CD14-positive monocyte (primary cell): ENCODE measurements around the gene PRSS48. TPM values are rescaled to one million over a fixed set of nuclear protein-coding genes. Genes with fewer than 3 reads are reported as not detected.

Source experiments
- DNase-seq, 3 donors: peaks; one replicate each; pipeline ENCODE4 v3.0.0-alpha.2; 2011 to 2022
- H2AFZ ChIP-seq: 2 replicates; pipeline ENCODE4 v1.6.0; 2012; ENCODE audit warnings: mild to moderate bottlenecking, low read depth, low read length, inconsistent platforms; ENCODE audit not compliant: insufficient read depth, poor library complexity, severe bottlenecking
- H3K27ac ChIP-seq, 2 donors: 1 replicate in 1 of 2; 2 replicates in 1 of 2; pipeline ENCODE4 v1.5.1; 2012 to 2013; ENCODE audit warnings: low read length in 2 of 2, control low read depth in 1 of 2, inconsistent platforms in 1 of 2, low read depth in 1 of 2, mild to moderate bottlenecking in 1 of 2
- H3K27me3 ChIP-seq, 2 donors: one replicate each; pipeline versions ENCODE4 v1.6.0 to v1.6.1; 2011 to 2013; ENCODE audit warnings: low read length in 2 of 2; ENCODE audit not compliant: control insufficient read depth in 2 of 2, insufficient read depth in 2 of 2
- H3K36me3 ChIP-seq, 2 donors: replicated peaks in 1 of 2; 1 replicate in 1 of 2; 2 replicates in 1 of 2; pipeline versions ENCODE4 v1.5.1 to v1.6.1; 2012 to 2013; ENCODE audit warnings: low read length in 2 of 2, control low read depth in 1 of 2, inconsistent platforms in 1 of 2, mild to moderate bottlenecking in 1 of 2; ENCODE audit not compliant: insufficient read depth in 2 of 2, control insufficient read depth in 1 of 2
- H3K4me1 ChIP-seq, 2 donors: 1 replicate in 1 of 2; 2 replicates in 1 of 2; pipeline versions ENCODE4 v1.5.1 to v1.6.1; 2012 to 2013; ENCODE audit warnings: low read length in 2 of 2, control low read depth in 1 of 2, inconsistent platforms in 1 of 2, mild to moderate bottlenecking in 1 of 2, moderate library complexity in 1 of 2; ENCODE audit not compliant: insufficient read depth in 2 of 2, control insufficient read depth in 1 of 2
- H3K4me2 ChIP-seq: replicated peaks from 2 replicates; pipeline ENCODE3; 2012; ENCODE audit warnings: low read length, moderate library complexity, mild to moderate bottlenecking; ENCODE audit not compliant: poor library complexity, severe bottlenecking; ENCODE audit errors: extremely low read depth
- H3K4me3 ChIP-seq, 3 experiments: fragments of 200-600 bp in 1 of 3; sonication (generic) in 1 of 3; replicated peaks in 1 of 3; 1 replicate in 2 of 3; 2 replicates in 1 of 3; pipeline ENCODE4 v1.5.1; 2011 to 2013; ENCODE audit warnings: low read length in 3 of 3, mild to moderate bottlenecking in 3 of 3, control low read depth in 2 of 3, low read depth in 2 of 3, inconsistent platforms in 1 of 3, moderate library complexity in 1 of 3
- H3K79me2 ChIP-seq: 2 replicates; pipeline ENCODE4 v1.6.0; 2012; ENCODE audit warnings: mild to moderate bottlenecking, control low read depth, inconsistent platforms, low read length, moderate library complexity; ENCODE audit not compliant: insufficient read depth
- H3K9ac ChIP-seq: 2 replicates; pipeline ENCODE4 v1.6.0; 2017; ENCODE audit warnings: low read length, mild to moderate bottlenecking; ENCODE audit not compliant: insufficient read depth, poor library complexity, severe bottlenecking
- H3K9me3 ChIP-seq, 2 donors: replicated peaks in 1 of 2; 1 replicate in 1 of 2; 2 replicates in 1 of 2; pipeline versions ENCODE4 v1.5.1 to v1.6.1; 2012 to 2013; ENCODE audit warnings: low read length in 2 of 2, control low read depth in 1 of 2; ENCODE audit not compliant: control insufficient read depth in 1 of 2, insufficient read depth in 1 of 2
- H4K20me1 ChIP-seq: 2 replicates; pipeline ENCODE4 v1.6.0; 2012; ENCODE audit warnings: mild to moderate bottlenecking, low read length, control low read depth, moderate library complexity; ENCODE audit not compliant: insufficient read depth
- H3K27ac Mint-ChIP-seq, 7 donors: one replicate each; pipeline ENCODE4 v1.8.0; 2020; ENCODE audit warnings: mild to moderate bottlenecking in 7 of 7, mixed read lengths in 7 of 7, moderate library complexity in 6 of 7, inconsistent platforms in 2 of 7
- H3K27me3 Mint-ChIP-seq, 3 donors: one replicate each; pipeline ENCODE4 v1.8.0; 2021 to 2022; ENCODE audit warnings: low read depth in 3 of 3, mild to moderate bottlenecking in 3 of 3, mixed read lengths in 3 of 3, moderate library complexity in 3 of 3, inconsistent platforms in 1 of 3
- H3K36me3 Mint-ChIP-seq, 2 donors: one replicate each; pipeline ENCODE4 v1.8.0; 2020; ENCODE audit warnings: mixed read lengths in 2 of 2, inconsistent platforms in 1 of 2, mild to moderate bottlenecking in 1 of 2
- H3K4me1 Mint-ChIP-seq: one replicate; pipeline ENCODE4 v1.8.0; 2020; ENCODE audit warnings: mild to moderate bottlenecking, mixed read lengths
- H3K4me3 Mint-ChIP-seq, 2 donors: one replicate each; pipeline ENCODE4 v1.8.0; 2020; ENCODE audit warnings: mild to moderate bottlenecking in 2 of 2, mixed read lengths in 2 of 2, moderate library complexity in 1 of 2
- H3K9me3 Mint-ChIP-seq, 7 donors: one replicate each; pipeline ENCODE4 v1.8.0; 2020 to 2022; ENCODE audit warnings: mixed read lengths in 7 of 7, mild to moderate bottlenecking in 6 of 7, moderate library complexity in 6 of 7, inconsistent platforms in 2 of 7
- WGBS: methylation state at CpG from one replicate; pipeline ENCODE4 v1.1.5; 2013; ENCODE audit warnings: missing lambda C conversion rate; ENCODE audit not compliant: insufficient coverage; 5-methylcytosine and 5-hydroxymethylcytosine counted together
- intact Hi-C, 2 donors: fragments of 100-400 bp; cut with micrococcal nuclease; formaldehyde crosslinking; loops; one replicate each; pipeline versions ENCODE4 v1.15.0 to v1.15.1; 2023
- polyA plus RNA-seq, 3 donors: library from polyadenylated mRNA; depleted of rRNA in 1 of 3; unstranded in 2 of 3; stranded (reverse) in 1 of 3; fragments of 300-500 nt in 2 of 3; fragments of >200 nt in 1 of 3; fragmentation: Illumina TruSeq in 2 of 3; gene quantifications; 1 replicate in 2 of 3; 2 replicates in 1 of 3; pipeline ENCODE4 v1.2.3, GENCODE V29; 2012 to 2021
- TF ChIP-seq, protein P1 (sequence below): fragments of 200-600 bp; IDR thresholded peaks from one replicate; pipeline ENCODE4 v1.8.0; 2022; ENCODE audit warnings: antibody characterized with exemption, mild to moderate bottlenecking

The PRSS48 gene
- polyA plus RNA-seq, 3 donors: not detected

GRCh38 chr4:151227731-151228130 is 49.2 kb upstream of the PRSS48 start:
- H4K20me1 ChIP-seq: no peaks in the 10 kb centered on the region
- no peaks in the 10 kb centered on the region for H3K4me1 Mint-ChIP-seq
- H3K36me3 ChIP-seq: no peaks in the 10 kb centered on the region
- intact Hi-C loops: no loop called here
- no peaks in the 10 kb centered on the region for H3K79me2 ChIP-seq
- H3K27ac Mint-ChIP-seq: no peak overlapping the region
- TF ChIP-seq, protein P1, sequence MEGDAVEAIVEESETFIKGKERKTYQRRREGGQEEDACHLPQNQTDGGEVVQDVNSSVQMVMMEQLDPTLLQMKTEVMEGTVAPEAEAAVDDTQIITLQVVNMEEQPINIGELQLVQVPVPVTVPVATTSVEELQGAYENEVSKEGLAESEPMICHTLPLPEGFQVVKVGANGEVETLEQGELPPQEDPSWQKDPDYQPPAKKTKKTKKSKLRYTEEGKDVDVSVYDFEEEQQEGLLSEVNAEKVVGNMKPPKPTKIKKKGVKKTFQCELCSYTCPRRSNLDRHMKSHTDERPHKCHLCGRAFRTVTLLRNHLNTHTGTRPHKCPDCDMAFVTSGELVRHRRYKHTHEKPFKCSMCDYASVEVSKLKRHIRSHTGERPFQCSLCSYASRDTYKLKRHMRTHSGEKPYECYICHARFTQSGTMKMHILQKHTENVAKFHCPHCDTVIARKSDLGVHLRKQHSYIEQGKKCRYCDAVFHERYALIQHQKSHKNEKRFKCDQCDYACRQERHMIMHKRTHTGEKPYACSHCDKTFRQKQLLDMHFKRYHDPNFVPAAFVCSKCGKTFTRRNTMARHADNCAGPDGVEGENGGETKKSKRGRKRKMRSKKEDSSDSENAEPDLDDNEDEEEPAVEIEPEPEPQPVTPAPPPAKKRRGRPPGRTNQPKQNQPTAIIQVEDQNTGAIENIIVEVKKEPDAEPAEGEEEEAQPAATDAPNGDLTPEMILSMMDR: no peak
- no peak overlapping the region for H3K9ac ChIP-seq
- DNase-seq: no peak
- no peak overlapping the region for H3K4me3 ChIP-seq
- H3K4me2 ChIP-seq: no peak overlapping the region
- H3K9me3 ChIP-seq: no peaks in the 10 kb centered on the region
- no peaks in the 10 kb centered on the region for H3K27me3 Mint-ChIP-seq
- no peaks in the 10 kb centered on the region for H3K4me1 ChIP-seq
- WGBS: 20% methylated on average over 1 of the region's 3 CpGs
- no peak overlapping the region for H3K27ac ChIP-seq
- peaks cover 0 to 2% (median 0%) of the 10 kb centered on the region in 7 donors for H3K9me3 Mint-ChIP-seq
- no peak overlapping the region for H2AFZ ChIP-seq
- no peaks in the 10 kb centered on the region for H3K36me3 Mint-ChIP-seq
- no peak overlapping the region for H3K4me3 Mint-ChIP-seq
- no peaks in the 10 kb centered on the region for H3K27me3 ChIP-seq

DNA sequence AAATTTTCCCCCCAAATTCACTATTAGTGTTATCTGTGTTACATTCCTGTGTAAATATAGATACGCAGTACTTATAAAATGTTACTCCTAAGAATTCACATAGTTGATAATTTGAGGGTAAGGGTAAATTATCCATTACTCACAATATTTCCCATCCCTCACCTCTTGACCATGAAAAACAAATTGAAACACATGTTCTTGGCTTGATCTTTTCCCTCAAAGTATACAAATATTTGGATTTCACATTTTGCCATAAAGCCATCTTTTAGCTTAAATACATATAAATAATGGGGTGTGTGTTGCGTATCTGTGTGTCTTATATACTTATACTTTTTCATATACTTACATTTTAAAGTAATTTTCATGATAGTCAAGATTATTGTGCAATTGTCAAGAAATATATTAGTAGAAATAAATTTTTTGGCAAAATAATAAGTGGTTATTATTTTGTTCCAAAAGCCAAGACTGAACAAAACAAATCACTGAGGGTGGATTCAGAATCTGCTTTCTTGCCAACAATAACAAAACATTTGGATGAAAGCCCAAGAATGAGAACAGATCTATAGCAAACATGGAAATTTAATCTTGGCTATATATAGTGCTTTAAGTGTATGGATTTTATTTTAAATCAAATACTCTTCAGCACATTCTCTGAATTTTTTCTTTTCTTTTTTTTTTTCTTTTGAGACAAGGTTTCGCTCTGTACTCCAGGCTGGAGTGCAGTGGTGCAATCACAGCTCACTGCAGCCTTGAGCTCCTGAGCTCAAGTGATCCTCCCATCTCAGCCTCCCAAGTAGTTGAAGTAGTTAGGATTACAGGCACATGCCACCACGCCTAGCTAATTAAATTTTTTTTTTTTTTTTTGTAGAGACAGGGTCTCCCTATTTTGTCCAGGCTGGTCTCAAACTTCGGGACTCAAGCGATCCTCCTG is 48.5 kb upstream of the PRSS48 start:
- intact Hi-C loops: no loop called here
- no peak overlapping the region for H3K4me3 ChIP-seq
- no peaks in the 10 kb centered on the region for H3K9me3 ChIP-seq
- Mint-ChIP-seq H3K27me3 (no peaks in the 10 kb centered on the region), H3K36me3 (no peaks in the 10 kb centered on the region), H3K4me1 (no peaks in the 10 kb centered on the region), H3K27ac (no peak overlapping the region), H3K4me3 (no peak overlapping the region), H3K9me3 (peaks cover 0 to 2% (median 0%) of the 10 kb centered on the region in 7 donors)
- no CpG with 5 or more reads among the region's 6 CpGs for WGBS
- no peak for DNase-seq
- H3K27me3 ChIP-seq: no peaks in the 10 kb centered on the region
- no peaks in the 10 kb centered on the region for H3K36me3 ChIP-seq
- H3K4me2 ChIP-seq: no peak overlapping the region
- no peak overlapping the region for H3K27ac ChIP-seq
- no peak overlapping the region for H3K9ac ChIP-seq
- H2AFZ ChIP-seq: no peak overlapping the region
- no peaks in the 10 kb centered on the region for H3K4me1 ChIP-seq
- H3K79me2 ChIP-seq: no peaks in the 10 kb centered on the region
- TF ChIP-seq, protein P1: no peak
- no peaks in the 10 kb centered on the region for H4K20me1 ChIP-seq
